LHCN-M2 (cell line): ENCODE results near the gene RNF167. TPM values are rescaled to one million over a fixed set of nuclear protein-coding genes. Genes with fewer than 3 reads are reported as not detected.

Source experiments
- DNase-seq: peaks from one replicate; pipeline ENCODE4 v3.0.0-alpha.2; 2012; ENCODE audit warnings: low read depth
- total RNA-seq: library from RNA; depleted of rRNA; stranded (reverse); fragments of >200 nt; gene quantifications from 2 replicates; pipeline ENCODE4 v1.2.3, GENCODE V29; 2014

Gene RNF167
- total RNA-seq, 1 experiment from 2014 or later, result 34.4 TPM

DNA sequence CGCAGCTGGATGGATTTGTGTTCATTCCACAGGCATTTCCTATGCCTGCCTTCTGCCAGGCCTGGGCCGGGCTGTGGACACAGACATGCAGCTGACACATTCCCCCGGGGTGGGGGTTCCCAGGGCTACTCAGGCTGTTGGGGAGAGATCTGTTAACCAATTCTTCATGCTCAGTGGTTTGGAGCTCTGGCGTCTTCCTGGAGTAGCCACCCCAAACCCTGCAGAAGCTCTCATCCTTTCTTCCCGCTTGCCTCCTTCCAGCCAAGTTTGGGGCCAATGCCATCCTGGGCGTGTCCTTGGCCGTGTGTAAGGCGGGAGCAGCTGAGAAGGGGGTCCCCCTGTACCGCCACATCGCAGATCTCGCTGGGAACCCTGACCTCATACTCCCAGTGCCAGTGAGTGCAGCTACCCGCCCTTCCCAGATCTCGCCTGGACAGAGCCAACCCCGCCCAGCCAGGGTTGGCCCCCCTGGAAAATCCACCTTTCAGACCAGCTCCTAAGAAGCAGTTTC lies 13.4 kb downstream of the RNF167 start:
- peak; percentile 89 for DNase-seq

DNA sequence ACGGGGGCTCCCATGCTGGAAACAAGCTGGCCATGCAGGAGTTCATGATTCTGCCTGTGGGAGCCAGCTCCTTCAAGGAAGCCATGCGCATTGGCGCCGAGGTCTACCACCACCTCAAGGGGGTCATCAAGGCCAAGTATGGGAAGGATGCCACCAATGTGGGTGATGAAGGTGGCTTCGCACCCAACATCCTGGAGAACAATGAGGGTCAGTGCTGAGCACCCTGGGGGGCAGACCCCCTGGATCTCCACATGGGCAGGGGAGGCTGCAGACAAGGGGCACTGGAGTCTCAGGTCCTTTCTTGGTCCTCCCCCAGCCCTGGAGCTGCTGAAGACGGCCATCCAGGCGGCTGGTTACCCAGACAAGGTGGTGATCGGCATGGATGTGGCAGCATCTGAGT lies 15.0 kb downstream of the RNF167 start:
- no peak for DNase-seq

DNA sequence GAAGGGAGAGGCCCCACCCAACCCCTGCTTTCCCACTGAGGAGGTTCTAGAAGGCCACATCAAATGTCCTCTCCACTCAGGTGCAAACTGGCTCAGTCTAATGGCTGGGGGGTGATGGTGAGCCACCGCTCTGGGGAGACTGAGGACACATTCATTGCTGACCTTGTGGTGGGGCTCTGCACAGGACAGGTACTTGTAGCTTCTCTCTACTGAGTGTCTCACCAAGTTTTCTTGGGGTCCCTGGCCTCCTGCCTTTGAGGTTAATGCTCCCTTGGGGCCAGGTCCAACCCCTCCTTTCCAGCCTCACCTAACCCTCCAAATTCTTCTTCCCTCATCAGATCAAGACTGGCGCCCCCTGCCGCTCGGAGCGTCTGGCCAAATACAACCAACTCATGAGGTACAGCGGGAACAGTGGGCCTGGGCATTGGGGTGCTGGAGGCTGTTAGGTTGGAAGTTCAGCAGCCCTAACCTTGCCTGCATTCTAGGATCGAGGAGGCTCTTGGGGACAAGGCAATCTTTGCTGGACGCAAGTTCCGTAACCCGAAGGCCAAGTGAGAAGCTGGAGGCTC lies 16.5 kb downstream of the RNF167 start:
- no peak for DNase-seq

DNA sequence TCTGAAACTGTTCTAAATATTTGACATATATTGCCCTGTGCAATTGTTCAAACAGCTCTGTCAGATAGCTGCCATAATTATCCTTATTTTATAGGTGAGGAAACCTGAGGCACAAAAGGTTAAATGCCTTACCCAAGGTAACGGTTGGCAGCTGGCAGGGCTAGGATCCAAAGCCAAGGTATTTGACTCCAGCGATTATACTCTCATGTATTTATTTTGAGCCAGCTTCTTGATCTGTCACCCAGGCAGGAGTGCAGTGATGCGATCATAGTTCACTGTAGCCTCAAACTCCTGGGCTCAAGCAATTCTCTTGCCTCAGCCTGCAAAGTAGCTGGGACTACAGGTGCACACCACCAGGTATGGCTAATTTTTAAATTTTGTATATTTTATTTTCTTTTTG lies 18.0 kb downstream of the RNF167 start:
- DNase-seq, result no peak

DNA sequence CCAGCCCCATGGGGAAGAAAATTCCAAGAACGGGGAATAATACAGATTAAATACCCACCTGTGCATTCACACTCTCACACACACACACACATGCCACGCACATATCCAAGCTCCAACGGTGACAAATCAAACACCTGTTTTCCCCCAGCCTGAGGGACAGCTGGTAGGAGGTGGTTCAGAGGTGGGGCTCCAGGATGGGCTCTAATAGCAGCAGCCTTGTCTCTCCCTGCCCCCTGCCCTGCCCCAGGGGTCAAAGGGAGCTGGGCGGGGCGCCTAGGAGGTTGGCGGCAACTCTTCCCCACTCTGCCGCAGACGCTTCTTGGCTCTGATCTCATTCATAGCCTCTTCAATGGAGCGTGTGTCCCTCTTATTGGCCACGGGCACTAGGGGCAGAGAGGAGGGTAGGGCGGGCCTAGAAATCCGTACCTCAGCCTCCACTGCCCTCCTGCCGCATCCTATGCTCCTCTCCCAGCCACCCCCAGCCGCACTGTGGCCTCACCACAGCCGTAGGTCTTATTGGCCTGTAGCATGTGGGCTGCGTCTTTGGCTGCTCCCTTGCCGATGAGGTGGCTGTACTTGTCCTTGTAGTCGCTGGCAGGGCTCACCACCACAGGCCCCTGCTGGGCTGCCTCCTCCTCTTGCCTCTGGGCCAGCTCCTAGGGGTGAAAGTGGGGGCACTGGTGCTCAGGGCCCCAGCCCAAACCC lies 19.3 kb downstream of the RNF167 start:
- peak; percentile 27 for DNase-seq

DNA sequence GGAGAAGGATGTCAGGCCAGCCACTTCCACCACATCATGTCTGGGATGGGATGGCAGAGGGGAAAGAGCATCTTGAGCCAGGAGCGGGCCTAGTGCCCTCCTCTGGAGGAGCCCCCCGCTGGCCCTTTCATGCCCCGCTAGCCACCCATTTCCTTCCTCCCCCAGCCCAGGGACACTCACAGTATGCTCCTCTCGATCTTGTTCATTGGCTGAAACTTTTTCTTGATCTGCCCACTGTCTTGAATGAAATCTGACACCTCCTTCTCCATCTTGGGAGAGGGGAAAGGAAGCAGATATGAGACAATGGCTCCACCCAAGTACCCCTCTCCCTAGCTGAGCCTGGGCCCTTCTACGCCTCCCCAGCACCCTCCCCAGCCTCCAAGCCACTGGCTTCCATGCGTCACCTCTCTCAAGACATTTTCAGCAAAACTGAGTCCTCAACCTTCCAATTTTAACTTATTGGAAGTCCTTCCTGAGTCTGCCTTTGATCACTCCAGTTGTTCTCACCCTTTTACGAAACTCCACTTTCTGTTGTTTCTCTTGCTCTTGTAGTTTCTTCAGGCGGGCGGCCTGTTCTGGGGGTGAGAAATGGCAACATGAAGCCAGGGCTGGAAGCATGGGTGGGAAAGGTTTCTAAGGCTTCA lies 20.3 kb downstream of the RNF167 start:
- no peak for DNase-seq

DNA sequence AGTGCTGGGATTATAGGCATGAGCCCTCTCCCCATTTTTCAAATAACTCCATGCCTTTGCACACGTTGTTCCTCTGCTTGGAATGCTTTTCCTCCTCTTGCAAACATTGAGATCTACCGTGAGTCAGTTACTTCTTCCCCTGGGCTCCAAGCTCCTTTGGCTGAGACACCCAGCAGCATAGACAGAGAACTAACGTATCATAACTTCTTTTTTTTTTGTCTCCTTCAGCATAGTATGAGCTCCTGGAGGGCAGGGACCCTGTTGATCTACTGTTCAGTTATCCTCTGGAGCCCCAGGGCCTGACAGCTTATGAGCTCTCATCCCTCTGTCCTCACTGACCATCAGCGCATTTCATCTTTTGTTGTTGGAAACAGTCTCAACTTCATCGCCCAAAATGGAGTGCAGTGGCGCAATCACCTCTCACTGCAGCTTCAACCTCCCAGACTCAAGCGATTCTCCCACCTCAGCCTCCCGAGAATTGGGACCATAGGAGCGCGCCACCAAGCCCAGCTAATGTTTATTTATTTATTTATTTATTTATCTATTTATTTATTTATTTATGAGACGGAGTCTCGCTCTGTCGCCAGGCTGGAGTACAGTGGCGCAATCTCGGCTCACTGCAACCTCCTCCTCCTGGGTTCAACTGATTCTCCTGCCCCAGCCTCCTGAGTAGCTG lies 25.4 kb downstream of the RNF167 start:
- DNase-seq, result no peak

DNA sequence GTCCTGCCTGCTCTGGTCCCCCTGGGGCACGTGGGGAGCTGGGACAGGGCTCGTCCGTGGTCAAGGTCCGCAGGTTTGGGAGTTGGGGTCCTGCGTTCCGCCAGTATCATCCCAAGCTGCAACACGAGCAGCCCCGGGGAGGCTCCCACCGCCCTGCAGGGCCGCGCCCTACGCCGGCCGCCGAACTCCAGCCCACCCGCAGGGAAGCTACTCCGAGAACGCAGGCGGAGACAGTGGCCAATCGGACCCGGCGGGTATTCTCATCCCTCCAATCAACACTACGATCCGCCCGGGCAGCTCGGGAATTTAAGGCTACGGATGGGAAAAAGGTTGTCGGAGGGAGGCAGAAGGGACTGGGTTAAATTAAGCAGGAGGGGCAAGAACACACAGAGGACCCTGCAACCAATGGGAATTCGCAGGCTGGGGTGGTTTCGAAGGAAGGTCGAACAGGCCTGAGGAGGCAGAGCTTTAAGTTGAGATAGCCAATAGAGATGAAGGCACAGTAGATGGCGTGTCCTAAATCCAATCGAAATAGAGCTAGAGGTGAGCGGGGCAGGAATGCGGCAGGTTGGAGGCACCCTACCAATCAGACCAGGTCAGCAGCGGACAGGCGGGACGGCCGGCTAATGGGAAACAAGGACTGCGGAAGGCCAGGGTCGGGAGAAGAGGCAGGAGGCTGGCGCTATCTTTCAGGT lies 26.9 kb downstream of the RNF167 start:
- peak; percentile 100 for DNase-seq

DNA sequence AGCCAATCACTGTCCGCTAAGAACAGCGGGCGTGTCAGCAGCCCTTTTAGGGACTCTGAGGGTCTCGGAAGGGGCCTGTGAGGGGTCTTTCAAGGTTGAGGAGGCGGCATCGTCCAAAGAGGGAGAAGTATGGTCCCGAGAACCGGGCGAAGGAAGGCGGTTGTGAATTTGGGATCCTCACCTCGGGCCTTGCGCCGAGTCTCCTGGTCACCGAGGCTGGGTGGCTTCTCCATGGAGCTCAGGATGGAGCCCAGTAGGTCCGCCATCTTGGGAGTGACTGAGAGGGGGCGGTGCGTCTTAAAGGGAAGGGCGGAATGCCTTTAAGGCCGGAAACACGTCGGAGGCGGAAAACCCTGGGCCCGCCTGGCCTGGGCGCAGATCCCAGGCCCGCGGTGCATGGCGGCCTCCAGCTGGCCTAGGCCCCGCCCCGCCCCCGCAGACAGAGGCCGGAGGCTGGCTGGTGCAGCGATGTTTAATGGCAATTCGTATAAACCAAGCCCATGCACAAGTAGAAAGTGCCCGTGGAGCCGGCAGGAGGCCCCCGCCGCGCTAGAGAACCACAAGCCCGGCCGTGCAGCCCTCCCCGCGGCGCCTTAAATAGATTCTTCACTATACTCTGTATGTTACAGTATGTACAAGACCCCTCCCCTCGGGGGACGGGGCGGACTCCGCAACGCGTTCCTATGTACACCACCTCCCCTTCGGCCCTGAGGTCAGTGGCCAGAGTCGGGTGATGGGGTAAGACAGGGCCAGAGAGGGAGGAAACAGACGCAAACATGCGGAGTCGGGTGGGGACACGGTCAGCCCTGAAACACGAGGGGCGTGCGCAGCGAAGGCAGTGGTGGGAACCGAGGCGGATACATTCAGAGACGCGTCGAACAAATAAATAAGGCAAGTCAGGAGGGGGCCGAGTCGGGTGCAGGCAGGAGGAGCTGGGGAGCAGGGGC lies 27.7 kb downstream of the RNF167 start, which contains the start of gene SPAG7:
TSS of gene SPAG7 (minus strand) at position 279 of the 947 bp plus-strand sequence. CDS start at position 266, 13 bp downstream.
- peak; percentile 95 for DNase-seq

DNA sequence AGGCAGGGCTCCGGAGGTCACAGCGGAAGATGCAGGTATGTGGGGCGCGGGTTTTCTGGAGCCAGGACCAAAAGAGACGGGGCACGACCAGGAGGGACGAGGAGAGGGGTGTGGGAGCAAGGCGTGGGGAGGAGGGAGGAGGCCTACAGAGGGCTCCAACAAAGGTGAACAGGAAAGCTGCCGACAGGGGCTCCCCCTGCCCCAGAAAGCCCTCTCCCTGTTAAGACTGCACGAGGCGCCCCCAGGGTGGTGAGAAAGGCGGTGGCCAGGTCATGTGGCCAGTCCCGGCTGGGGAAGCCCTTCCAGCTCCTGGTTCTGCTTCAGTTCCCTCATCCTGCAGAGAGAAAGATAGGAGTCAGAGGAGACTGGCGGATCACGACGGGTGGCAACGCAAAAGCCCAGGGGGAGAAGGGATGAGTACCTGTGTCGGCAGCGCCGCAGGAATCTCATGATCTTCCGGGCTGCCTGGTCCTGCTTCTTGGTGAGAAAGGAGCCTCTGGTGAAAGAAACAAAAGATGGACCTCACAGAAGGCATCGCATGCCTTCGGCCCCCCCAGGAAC lies 28.5 kb downstream of the RNF167 start:
- no peak for DNase-seq

DNA sequence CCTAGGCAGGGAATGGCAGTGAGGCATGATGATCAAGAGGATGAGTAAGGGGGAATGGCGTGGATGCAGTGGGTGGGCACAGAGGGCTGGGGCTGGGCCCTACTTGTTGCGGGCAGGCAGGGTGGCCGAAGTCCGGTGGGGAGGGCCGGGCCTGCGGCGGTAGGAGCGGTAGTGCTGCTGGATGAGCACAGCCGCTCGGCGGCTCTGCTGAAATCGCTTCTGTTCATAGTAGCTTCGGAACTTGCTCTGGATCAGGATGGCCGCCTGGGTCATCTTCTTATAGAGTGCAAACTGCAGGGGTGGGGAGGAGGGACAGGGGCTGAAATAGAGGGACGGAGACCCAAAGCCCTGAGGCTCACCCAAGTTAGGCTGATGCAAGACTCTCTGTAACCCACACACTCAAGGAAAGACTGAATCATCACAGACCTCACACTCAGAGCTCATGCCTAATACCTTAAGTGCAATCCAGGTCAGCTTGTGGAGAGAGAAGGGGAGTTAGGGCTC lies 29.0 kb downstream of the RNF167 start:
- peak; percentile 89 for DNase-seq

DNA sequence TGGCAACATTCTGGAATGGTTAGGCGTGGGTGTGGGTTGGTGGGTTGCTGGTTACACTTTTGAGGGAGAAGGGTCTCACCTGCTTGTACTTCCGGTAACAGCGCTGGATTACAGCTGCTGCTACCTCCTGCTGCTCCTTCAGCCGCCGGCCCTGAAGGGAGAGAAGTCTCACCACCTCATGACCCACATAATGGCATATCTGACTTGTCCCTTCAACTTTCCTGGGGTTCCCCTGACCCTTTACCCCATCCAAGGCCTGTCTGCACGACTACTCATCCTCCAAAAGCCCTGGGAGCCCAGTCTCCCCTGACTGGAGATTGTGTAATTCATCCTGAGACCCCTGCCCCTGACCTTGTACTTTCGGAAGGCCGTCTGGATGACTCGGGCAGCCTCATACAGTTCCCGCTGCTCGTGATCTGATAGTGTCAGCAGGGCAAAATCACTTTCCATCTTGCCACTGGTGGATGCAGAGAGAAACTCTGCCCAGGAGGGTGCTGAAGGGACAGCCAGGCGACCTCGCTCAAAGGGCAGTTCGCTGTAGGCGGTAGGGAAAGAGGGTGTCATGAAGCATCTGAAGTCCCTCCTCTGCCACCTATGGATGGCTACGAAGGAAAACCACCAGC lies 29.6 kb downstream of the RNF167 start:
- DNase-seq, result peak; percentile 37

DNA sequence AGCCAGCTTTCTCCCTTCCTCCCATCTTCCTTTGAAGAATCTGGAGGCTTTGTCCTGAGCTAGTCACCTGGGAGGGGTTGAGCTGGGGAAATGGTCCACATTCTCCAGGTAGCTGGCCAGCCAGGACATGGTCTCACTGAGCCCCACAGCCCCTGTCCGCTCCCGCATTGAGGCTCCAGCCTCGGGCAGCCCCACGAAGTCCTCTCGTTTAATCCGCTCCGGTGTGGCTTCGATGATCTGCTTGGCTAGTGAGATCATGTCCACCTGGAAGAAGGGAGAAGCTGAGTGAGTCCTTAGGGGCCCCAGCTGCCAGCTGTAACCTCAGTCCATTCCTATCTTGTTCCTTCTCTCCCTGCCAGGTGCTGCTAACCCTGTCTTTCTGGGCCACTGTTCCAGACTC lies 30.2 kb downstream of the RNF167 start:
- no peak for DNase-seq

DNA sequence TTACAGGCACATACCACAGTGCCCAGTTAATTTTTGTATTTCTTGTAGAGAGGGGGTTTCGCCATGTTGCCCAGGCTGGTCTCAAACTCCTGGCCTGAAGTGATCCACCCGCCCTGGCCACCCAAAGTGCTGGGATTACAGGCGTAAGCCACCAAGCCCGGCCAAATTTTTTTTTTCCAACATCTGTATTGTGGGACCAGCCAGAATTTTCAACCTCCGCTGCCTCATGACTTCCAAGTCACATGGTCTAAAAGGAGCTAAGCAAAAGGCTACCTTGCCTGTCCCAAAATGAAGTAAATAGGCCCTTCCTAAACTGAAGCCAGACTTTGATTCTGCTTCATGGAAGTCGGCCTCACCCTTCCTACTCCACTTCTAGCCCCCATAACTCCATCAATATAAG lies 31.8 kb downstream of the RNF167 start:
- no peak for DNase-seq

DNA sequence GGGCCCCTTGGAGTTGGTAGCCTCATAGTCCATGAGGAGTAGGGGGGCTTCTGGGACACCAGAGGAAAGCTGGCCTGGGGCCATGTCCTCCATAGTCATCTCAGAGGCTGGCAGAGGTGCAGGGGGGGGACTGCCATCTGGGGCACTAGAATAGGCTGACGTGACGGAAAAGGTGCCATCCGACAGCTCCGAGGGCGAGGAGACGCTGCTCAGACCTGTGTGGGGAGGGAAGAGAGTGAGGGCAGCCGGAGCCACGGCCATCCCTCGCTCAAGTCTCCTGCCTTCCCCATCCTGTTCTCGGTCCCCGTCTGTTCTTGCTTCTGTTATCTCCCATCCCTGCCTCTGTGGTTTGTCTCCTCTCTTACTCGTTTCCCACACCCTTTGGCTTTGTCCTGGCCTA lies 32.3 kb downstream of the RNF167 start:
- DNase-seq, result no peak

DNA sequence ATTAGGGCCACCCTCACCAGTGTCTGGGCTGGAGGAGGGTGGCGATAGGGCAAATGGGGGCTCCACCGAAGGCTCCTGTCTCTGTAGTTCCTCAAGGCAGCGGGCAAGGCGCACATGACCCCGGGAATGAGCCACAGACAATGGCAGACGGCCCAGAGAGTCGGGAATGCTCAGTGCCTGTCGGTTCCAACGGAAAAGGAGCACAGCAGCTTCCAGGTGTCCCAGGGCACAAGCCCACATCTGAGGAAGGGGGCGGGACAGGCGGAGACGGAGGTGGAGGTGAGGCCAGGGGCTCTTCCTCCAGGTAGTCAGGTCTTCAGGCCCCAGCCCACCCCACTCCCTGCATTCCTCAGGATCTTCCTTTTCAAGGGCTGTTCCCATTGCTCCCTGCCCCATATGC lies 32.7 kb downstream of the RNF167 start:
- DNase-seq, result no peak

DNA sequence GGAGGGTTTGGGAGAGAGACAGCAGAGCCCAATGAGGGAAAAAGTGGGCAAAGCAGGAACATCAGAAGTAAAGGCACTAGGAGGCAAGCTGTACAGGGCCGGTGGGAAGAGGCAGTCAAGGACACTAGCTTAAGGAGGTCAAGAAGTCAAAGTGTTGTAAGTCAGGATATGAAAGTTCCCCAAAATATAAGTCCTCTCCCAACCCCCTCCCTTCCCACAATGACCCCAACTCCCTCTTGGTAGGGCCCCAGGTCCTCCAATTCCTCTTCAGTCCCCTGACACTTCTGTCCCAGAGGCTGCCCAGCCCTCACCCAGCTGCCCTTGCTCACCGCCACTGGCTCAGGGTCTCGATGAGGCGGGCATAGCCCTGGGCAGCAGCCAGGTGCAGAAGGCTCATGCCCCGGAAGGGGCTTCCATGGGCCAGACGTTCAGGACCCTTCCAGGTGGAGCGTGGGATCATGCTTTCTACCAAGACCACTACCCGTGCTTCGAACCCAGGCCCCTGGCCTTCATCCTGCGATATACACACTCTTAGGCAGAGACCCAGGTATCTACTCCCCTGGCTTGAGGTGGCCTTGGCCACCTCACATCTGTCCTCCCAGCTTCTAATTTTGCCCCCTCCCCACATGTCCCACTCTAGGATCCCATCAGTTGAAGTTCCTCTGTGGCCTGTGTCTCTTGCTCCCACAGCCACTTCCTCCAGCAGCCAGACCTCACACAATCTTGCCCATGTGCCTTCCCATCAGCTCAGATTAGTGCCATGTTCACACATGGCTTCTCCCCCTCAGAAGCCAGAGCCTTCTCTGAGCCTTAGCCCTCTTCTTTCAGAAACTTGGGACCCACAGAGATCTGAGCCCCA lies 33.4 kb downstream of the RNF167 start:
- no peak for DNase-seq

DNA sequence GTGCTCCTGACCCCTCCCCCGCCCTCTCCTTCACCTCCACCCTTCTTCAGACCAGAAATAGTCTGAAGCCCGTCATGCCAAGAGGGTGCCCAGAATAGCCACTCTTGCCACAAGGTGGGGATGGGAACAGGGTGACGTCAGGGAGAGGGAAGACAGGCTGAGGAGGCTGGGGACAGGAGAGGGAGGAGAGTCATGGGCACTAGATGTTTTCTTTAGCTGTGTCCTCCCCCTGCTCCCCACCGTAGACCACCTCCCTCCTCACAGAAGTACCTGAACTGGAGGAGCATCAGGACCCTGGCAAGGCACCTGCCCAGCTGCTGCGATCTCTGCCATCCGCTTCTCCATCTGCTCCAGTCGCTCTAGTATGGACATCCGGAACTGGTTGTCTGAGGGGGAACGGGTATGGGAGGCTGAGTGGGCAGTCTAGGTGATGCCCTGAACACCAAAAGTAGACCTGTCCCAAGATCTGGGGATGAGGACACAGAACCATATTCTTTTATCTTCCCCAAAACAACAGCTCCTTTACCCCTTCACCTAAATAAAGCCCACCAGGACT lies 34.1 kb downstream of the RNF167 start:
- DNase-seq, result no peak
